Measurements from ENCODE around the gene C1QTNF8.

- TF ChIP-seq CTCF (IDR thresholded peaks at IDR 0.05), result peak in 3 of 4 experiments; percentile 66 to 76 (median 70)
- TF ChIP-seq POLR2A (IDR thresholded peaks at IDR 0.05), result no peak
Observed at GRCh38 chr16:1102921-1103635, 7.0 kb upstream of the C1QTNF8 start.
